GM21529 (cell line): ENCODE results near the gene F2.
"Not testable (repeated sequence)": the region's sequence is repeated elsewhere in the genome, so short reads cannot be mapped to it uniquely, and the experiment has no call there.

Experiments
- ATAC-seq: cut with Tn5 transposase; IDR thresholded peaks from one replicate; pipeline ENCODE4 v1.9.1; 2021; ENCODE audit not compliant: unreplicated experiment

F2 gene

DNA sequence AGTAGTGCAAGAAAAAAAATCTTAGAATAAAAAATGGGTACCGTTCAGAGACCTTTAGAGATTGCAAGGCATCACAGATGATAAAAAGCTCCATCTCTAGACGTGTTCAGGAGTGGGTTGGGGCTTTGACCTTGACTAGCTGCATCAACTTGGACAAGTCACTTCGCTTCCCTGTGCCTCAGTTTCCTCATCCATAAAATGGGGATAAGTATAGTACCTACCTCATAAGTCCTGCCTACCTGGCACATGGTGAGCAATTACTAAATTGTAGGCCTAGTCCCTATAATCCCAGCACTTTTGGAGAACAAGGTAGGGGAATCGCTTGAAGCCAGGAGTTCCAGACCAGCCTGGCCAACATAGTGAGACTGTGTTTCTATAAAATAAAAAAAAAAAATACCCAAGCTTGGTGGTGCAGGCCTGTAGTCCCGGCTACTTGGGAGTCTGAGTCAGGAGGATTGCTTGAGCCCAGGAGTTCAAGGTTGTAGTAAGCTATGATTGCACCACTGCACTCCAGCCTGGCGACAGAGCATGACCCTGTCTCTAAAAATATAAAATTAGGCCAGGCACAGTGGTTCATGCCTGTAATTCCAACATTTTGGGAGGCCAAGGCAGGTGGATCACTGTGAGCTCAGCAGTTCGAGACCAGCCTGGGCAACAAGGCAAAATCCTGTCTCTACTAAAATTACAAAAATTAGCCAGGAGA lies 6.0 kb upstream of the F2 start:
- ATAC-seq, result no peak

DNA sequence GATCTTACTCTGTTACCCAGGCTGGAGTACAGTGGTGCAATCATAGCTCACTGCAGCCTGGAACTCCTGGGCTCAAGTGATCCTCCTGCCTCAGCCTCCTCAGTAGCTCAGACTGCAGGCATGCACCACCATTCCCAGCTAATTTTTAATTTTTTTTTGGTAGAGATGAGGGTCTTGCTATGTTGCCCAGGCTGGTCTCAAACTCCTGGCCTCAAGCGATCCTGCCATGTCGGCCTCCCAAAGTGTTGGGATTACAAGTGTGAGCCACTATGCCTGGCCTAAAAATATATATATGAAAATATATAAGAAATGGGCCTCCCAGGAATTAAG lies 1.2 kb upstream of the F2 start:
- ATAC-seq, result not testable (repeated sequence)

DNA sequence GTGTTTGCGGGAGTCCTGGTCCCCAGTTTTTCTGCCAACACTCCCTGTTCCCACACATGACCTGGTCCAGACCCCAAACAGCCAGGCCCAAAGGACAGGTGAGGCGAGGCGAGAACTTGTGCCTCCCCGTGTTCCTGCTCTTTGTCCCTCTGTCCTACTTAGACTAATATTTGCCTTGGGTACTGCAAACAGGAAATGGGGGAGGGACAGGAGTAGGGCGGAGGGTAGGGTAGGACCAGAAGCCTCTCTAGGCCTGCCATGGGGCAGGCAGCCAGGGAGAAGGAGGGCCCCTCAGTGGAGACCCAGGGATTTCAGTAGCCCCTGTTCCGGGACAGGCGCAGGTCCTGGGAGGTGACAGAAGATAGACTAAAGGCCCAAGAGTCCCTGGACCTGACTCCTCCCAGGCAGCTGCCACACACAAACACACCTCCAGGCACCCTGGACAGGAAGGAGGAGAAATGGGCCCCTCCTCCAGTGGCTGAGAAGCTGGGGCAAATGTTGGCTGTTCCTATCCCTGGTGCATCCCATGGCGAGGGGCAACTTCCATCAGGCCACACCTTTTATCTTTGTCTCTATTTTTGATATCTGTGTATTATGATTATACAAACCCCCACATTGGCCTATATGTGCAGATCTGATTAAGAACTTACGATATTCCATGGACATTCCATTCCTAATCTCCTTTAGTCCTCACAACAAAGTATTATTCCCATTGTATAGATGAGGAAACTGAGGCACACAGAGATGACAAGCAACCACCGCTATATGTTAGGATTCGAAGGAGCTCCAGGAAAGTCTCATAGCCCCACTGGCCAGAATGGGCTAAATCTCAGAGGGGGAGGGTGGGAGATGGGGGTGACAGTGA lies 626 bp upstream of the F2 start:
- ATAC-seq, result no peak

DNA sequence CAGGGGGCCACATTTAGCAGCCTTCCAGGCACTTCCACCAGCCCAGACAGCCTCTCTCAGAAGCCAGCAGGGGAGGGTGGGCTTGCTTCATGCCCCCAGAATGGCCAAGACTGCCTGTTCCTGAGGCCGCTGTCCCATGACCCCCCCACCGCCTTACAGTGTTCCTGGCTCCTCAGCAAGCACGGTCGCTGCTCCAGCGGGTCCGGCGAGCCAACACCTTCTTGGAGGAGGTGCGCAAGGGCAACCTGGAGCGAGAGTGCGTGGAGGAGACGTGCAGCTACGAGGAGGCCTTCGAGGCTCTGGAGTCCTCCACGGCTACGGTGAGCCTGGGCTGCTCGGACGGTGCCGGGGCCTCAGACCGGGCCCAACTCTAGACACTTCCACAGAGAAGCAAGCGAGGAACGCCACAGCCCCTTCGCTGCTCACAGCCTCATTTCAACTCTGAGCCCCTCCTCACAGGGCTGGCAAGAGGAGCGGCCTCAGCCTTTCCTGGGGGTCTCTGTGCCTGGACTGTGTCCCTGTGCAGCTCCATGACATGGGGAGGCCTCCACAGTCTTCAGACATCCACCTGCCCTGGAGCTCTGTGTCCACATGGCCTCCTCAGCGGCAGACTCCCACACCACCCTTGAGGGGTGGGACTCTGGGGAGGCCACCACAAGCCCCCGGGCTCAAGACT lies 668 bp downstream of the F2 start:
- ATAC-seq, result no peak

DNA sequence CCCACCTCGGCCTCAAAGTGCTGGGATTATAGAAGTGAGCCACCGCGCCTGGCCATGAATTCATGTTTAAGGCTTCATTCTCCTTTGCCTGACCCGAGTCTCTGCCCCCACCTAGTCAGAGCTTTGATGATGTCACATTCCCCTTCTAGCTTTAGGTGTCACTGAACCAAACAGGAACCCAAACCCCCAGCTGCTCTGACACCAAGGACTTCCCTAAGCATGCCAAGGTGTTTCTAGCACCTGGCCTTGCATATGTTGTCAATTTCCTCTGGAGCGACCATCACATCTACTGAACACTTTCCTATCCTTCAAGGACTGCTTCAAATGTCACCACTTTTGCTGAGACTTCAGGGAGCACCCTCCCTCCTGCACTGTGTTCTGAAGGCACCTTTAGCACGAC lies 2.3 kb downstream of the F2 start:
- ATAC-seq, result no peak

DNA sequence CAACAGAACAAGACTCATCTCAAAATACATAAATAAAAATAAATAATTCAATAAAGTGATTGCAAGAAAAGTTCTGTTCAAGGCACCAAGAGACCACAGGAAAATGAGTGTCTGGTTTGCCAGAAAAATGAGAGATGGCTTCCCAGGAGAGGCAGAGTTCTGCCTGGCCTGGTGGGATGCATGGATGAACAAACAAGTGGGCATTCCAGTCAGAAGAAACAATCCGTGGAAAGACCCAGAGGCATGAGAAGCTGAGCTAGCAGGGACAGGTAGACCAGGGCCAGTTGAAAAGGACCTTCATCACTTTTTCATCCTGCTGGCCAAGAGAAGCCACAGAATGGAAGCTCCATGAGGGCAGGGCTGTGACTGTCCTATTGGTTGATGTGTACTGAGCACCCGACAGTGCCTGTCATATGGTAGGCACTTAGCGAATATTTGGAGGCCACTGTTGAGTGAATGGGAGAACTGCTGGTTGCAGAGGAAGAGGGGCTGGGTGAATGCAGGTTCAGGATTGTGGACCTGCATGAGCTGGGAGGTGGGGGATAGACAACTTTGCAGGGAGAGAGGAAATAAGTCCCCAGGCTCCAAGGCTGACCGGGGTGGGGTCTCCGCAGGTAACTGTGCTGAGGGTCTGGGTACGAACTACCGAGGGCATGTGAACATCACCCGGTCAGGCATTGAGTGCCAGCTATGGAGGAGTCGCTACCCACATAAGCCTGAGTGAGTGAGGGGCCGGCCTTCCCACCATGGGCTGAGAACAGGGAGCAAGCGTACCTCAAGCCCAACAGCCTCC lies 3.7 kb downstream of the F2 start:
- no peak for ATAC-seq

DNA sequence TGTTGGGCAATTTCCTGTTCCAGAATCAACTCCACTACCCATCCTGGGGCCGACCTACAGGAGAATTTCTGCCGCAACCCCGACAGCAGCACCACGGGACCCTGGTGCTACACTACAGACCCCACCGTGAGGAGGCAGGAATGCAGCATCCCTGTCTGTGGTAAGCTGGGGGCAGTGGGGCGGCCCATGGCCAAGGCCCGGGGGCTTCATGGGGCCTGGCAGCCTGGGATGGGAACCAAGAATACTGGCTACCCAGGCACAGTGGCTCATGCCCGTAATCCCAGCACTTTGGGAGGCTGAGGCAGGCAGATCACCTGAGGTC lies 4.3 kb downstream of the F2 start:
- ATAC-seq, result no peak

DNA sequence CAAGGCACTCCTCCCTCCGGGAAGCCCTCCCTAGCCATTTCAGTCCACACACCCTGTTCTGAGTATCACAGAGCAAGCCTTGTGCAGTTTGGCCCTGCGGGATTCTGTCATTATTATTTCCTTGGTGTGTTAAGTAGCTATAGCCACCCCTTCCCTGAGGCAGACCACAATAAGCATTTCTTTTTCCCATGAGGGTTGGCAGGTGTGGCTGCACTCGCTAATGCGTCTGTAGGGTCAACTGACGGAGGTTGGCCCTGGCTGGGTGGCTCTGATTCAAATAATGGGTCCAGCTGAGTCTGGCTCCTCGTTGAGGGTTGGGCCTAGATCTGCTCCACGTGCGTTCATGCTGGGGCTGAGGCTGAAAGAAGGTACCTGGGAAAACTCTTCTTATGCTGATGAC lies 5.1 kb downstream of the F2 start:
- ATAC-seq, result no peak

DNA sequence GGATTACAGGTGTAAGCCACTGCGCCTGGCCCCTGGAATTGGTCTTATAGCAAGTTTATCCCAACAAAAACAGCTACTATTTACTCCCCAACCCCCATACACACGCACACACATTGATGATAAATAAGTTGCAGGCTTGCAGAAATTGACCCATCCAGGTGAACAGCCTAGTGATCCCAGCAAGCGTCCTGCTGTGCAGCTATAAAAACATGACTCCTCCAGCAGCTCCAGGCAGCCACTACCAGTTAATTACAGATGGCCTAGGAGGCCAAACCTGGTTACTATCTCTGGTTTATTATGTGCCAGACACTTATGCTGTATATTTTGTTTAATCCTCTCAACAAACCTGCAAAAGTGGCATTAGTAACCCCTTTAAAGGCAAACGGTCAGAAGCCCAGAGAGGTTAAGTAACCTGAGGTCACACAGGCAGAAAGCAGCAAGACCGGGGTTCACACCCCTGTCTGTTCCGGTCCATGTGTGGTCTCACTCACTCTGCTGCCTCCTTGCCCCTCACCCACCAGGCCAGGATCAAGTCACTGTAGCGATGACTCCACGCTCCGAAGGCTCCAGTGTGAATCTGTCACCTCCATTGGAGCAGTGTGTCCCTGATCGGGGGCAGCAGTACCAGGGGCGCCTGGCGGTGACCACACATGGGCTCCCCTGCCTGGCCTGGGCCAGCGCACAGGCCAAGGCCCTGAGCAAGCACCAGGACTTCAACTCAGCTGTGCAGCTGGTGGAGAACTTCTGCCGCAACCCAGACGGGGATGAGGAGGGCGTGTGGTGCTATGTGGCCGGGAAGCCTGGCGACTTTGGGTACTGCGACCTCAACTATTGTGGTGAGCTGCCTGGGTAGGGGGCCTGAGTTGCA lies 6.6 kb downstream of the F2 start:
- no peak for ATAC-seq

DNA sequence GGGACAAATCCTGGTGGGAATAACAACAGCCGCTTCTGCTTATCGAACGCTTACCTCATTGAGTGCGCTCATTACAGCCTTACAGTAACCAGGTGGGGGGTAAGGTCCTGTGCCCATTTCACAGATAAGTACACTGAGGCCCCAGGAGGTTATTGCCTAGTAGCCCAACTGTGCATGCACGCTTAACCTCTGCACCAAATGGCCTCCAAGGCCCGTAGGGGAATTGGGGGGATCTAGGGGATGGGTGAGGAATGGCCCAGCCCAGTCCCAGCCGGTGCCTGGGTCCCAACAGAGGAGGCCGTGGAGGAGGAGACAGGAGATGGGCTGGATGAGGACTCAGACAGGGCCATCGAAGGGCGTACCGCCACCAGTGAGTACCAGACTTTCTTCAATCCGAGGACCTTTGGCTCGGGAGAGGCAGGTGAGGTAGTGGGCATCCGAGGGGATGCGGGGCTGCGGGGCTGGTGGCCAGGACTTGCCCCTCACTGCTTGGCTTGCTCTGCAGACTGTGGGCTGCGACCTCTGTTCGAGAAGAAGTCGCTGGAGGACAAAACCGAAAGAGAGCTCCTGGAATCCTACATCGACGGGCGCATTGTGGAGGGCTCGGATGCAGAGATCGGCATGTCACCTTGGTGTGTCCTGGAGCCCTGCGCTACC lies 7.3 kb downstream of the F2 start:
- no peak for ATAC-seq

DNA sequence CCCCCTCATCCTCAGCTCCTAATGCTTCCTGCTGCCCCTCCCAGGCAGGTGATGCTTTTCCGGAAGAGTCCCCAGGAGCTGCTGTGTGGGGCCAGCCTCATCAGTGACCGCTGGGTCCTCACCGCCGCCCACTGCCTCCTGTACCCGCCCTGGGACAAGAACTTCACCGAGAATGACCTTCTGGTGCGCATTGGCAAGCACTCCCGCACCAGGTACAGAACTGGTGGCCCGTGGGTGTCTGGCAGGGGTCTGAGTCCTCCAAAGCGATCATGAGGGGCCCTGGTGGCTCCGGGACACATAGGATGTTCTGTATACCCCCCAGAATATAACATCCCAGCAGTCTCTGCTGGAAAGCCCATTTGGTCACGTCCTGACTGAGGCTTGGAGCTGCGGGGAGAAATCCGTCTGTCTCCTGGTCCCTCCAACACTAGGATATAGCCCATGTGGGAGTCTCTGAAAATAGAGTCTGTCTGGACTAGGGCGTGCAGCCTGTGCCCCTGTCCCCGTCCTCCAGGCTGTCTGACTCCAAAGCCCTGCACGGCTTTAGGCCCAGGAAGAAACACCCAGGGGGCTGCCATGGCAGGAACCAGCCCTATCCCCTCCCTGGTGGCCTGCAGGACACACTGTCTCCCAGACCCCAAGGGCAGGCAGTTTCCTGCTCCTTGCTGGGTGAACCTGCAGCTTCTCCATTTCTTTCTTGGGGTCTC lies 9.1 kb downstream of the F2 start:
- ATAC-seq, result no peak

DNA sequence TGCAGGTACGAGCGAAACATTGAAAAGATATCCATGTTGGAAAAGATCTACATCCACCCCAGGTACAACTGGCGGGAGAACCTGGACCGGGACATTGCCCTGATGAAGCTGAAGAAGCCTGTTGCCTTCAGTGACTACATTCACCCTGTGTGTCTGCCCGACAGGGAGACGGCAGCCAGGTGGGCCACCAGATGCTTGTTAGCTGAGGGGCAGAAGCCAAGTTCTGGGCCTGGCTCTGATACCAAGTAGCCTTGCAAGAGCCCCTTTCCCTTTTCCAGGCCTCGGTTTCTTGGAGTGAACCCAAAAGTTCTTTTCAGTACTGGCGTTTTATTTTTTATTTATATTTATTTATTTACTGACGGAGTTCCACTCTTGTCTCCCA lies 9.6 kb downstream of the F2 start:
- ATAC-seq, result no peak

DNA sequence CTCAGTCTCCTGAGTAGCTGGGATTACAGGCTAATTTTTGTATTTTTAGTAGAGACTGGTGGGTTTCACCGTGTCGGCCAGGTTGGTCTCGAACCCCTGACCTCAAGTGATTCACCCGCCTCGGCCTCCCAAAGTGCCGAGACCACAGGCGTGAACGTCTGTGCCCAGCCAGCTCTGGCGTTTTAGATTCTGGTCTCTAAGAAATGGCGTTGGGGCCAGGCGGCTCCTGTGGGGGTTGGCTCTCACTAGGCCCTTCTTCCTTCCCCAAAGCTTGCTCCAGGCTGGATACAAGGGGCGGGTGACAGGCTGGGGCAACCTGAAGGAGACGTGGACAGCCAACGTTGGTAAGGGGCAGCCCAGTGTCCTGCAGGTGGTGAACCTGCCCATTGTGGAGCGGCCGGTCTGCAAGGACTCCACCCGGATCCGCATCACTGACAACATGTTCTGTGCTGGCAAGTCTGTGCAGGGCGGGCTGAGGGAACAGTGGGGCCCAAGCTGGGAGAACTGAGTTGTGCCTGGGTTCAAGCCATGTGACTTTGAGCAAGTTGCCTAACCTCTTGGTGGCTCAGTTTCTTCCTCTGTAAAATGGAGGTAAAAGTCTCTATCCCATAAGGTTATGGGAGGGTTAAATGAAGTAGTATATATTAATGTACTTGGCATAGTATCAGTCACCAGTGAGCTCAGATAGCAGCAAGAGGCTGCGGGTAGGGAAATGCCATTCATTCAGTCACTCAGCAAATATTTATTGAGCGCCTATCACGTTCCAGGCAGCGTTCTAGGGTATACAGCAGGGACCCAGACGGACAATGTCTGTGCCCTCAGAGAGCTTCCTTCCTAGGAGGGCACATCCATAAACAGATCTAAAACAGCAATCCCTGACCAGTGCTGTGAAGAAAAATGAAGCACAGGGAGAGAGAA lies 10.4 kb downstream of the F2 start:
- no peak for ATAC-seq

DNA sequence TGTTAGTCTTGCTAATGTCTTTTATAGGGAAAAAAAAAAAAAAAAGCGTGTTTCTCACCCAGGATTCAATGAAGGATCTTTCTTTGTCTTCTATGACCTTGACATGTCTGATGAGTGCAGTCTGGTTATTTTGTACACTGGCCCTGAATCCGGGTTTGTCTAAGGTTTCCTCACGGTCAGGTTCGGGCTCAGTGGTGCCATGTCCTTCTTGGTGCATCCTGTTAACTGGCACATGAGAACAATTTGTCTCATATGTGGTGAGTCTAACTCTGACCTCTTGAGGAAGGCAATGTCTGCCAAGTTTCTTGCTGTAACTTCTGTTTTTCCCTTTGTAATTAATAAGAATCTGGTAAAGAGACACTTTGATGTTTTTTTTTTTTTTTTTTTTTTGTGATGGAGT lies 12.5 kb downstream of the F2 start:
- ATAC-seq, result no peak

DNA sequence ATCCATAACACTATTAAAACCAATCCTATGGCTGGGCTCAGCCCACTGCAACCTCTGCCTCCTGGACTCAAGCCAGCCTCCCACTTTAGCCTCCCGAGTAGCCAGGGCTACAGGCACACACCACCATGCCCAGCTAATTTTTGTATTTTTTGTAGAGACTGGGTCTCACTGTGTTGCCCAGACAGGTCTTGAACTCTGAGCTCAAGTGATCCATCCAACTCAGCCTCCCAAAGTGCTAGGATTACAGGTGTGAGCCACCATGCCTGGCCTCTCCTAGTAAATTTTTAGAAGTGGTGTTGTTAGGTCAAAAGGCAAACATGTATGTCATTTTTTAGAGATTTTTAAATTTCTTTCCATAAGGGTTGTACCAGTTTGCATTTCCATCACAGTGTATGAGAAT lies 14.2 kb downstream of the F2 start:
- ATAC-seq, result no peak

DNA sequence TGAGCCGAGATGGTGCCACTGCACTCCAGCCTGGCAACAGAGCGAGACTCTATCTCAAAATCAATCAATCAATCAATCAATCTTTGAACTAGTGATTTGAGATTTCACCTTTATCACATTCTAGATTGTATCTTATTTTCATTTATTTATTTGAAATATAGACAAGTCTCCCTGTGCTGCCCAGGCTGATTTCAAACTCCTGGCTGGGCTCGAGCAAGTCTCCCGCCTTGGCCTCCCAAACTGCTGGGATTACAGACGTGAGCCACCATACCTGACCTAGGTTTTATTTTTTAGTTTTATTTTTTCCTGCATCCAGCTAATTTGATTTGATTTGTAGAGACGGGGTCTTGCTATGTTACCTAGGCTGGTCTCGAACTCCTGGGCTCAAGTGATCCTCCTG lies 17.1 kb downstream of the F2 start:
- ATAC-seq, result no peak

DNA sequence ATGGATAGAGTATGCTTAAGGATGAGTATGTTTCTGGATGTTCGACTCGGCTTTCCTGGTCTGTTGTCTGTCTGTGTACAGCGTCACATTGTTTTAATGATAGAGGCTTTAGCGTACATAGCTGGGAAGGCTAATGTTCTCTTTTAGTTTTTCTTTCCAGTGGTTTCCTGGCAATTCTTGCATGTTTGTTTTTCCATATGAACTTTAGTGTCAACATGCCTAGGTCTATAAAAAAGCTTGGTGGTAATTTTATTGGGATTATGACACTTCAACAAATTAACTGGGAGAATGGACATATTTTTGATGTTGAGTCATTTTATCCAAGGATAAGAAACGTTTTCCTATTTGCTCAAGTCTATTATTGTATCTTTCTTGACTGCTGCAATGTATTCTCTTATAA lies 17.6 kb downstream of the F2 start:
- ATAC-seq, result no peak

DNA sequence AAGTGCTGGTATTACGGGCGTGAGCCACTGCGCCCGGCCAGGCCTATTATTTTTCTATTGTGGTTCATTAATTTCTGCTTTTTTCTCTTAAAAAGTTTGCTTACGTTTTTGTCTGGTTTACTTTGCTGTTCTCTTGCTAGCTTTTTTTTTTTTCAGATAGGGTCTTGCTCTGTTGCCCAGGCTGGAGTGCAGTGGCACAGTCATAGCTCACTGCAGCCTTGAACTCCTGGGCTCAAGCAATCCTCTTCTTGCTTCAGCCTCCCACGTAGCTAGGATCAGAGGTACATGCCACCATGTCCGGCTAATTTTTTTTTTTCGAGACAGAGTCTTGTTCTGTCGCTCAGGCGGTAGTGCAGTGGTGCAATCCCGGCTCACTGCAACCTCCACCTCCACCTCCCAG lies 18.7 kb downstream of the F2 start:
- ATAC-seq, result no peak
